B cell (primary cell): ENCODE data around the gene ESR2. TPM values are rescaled to one million over a fixed set of nuclear protein-coding genes. Genes with fewer than 3 reads are reported as not detected.
A peak's percentile ranks its signal among the peaks of the same experiment; 100 is the strongest.

ENCODE experiments used
- ATAC-seq: fragments of 200-7000 bp; cut with Tn5 transposase; one replicate; pipeline ENCODE4 v1.10.0; 2021; ENCODE audit warnings: low read depth, mild to moderate bottlenecking, moderate number of reproducible peaks, moderate library complexity
- CTCF ChIA-PET: fragments of 350-600 bp; sonication (Branson Sonifier 250); formaldehyde crosslinking; loops from one replicate; lab custom pipeline; 2021; ENCODE audit warnings: antibody characterized with exemption, inconsistent platforms; lab: Charles Lee
- POLR2A ChIA-PET: fragments of 350-600 bp; sonication (Branson Sonifier 250); formaldehyde crosslinking; loops from one replicate; lab custom pipeline; 2021; ENCODE audit warnings: antibody characterized with exemption; lab: Charles Lee
- DNase-seq: peaks from one replicate; pipeline ENCODE4 v3.0.0; 2013
- H2AFZ ChIP-seq: 2 replicates; pipeline ENCODE4 v1.6.1; 2012; ENCODE audit warnings: mild to moderate bottlenecking, low read depth, low read length; ENCODE audit not compliant: insufficient read depth, poor library complexity, severe bottlenecking
- H3K27ac ChIP-seq, 2 donors: 1 replicate in 1 of 2; 2 replicates in 1 of 2; pipeline ENCODE4 v1.5.1; 2012 to 2013; ENCODE audit warnings: low read length in 2 of 2, mild to moderate bottlenecking in 2 of 2, moderate library complexity in 1 of 2
- H3K27me3 ChIP-seq, 4 experiments: fragments of 200-600 bp in 1 of 4; sonication (generic) in 1 of 4; replicated peaks in 1 of 4; 1 replicate in 2 of 4; 2 replicates in 2 of 4; pipeline versions ENCODE4 v1.6.1 to v1.7.0; 2013 to 2016; ENCODE audit warnings: low read length in 3 of 4, mild to moderate bottlenecking in 2 of 4, mixed read lengths in 1 of 4, moderate library complexity in 1 of 4; ENCODE audit not compliant: insufficient read depth in 4 of 4, control insufficient read depth in 3 of 4; ENCODE audit errors: control extremely low read depth in 1 of 4
- H3K36me3 ChIP-seq, 2 experiments: replicated peaks in 1 of 2; 1 replicate in 1 of 2; 2 replicates in 1 of 2; pipeline versions ENCODE4 v1.6.1 to v1.7.1; 2013; ENCODE audit warnings: low read length in 1 of 2; ENCODE audit not compliant: insufficient read depth in 2 of 2, control insufficient read depth in 1 of 2; ENCODE audit errors: control extremely low read depth in 1 of 2, extremely low read depth in 1 of 2
- H3K4me1 ChIP-seq, 2 donors: fragments of 200-600 bp in 1 of 2; sonication (generic) in 1 of 2; 1 replicate in 1 of 2; 2 replicates in 1 of 2; pipeline versions ENCODE4 v1.5.1 to v1.6.1; 2013 to 2017; ENCODE audit warnings: low read length in 2 of 2; ENCODE audit not compliant: control insufficient read depth in 2 of 2, insufficient read depth in 2 of 2
- H3K4me2 ChIP-seq: replicated peaks from 2 replicates; pipeline ENCODE3; 2012; ENCODE audit warnings: mild to moderate bottlenecking, low read depth, low read length; ENCODE audit not compliant: poor library complexity, severe bottlenecking
- H3K4me3 ChIP-seq, 5 experiments: fragments of 200-600 bp in 1 of 5; sonication (generic) in 1 of 5; 1 replicate in 3 of 5; 2 replicates in 2 of 5; pipeline versions ENCODE4 v1.5.1 to v1.7.0; 2011 to 2016; ENCODE audit warnings: low read length in 4 of 5, mild to moderate bottlenecking in 4 of 5, low read depth in 2 of 5, control low read depth in 1 of 5, moderate library complexity in 1 of 5; ENCODE audit not compliant: insufficient read depth in 1 of 5; ENCODE audit errors: control extremely low read depth in 1 of 5, extremely low read depth in 1 of 5
- H3K79me2 ChIP-seq: fragments of 200-600 bp; sonication (generic); one replicate; pipeline ENCODE4 v1.6.0; 2016; ENCODE audit warnings: low read length; ENCODE audit not compliant: control insufficient read depth, insufficient read depth
- H3K9ac ChIP-seq: fragments of 200-600 bp; sonication (generic); 2 replicates; pipeline ENCODE4 v1.6.1; 2017; ENCODE audit warnings: mild to moderate bottlenecking, low read length, moderate library complexity
- H3K9me3 ChIP-seq, 3 donors: one replicate each; pipeline versions ENCODE4 v1.6.1 to v1.7.1; 2013; ENCODE audit warnings: low read length in 2 of 3; ENCODE audit not compliant: control insufficient read depth in 2 of 3, insufficient read depth in 1 of 3; ENCODE audit errors: control extremely low read depth in 1 of 3
- H4K20me1 ChIP-seq: 2 replicates; pipeline ENCODE4 v1.6.0; 2012; ENCODE audit warnings: mild to moderate bottlenecking, low read length; ENCODE audit not compliant: insufficient read depth, control insufficient read depth, poor library complexity, severe bottlenecking
- H3K27ac Mint-ChIP-seq: one replicate; pipeline ENCODE4 v1.8.0; 2021; ENCODE audit warnings: mixed read lengths
- H3K27me3 Mint-ChIP-seq: one replicate; pipeline ENCODE4 v1.8.0; 2021; ENCODE audit warnings: mixed read lengths
- H3K4me1 Mint-ChIP-seq: one replicate; pipeline ENCODE4 v1.8.0; 2021; ENCODE audit warnings: mixed read lengths
- H3K4me3 Mint-ChIP-seq: one replicate; pipeline ENCODE4 v1.8.0; 2021; ENCODE audit warnings: mixed read lengths
- H3K9me3 Mint-ChIP-seq: one replicate; pipeline ENCODE4 v1.8.0; 2022; ENCODE audit warnings: mixed read lengths; ENCODE audit not compliant: insufficient read depth
- CTCF ChIP-seq: fragments of 200-600 bp; IDR thresholded peaks from one replicate; pipeline ENCODE4 v1.8.0; 2022; ENCODE audit warnings: antibody characterized with exemption, mild to moderate bottlenecking
- EZH2 ChIP-seq: IDR thresholded peaks from 2 replicates; pipeline ENCODE4 v1.6.1; 2012; ENCODE audit warnings: borderline replicate concordance, low read depth, mild to moderate bottlenecking, moderate library complexity, low read length; ENCODE audit not compliant: insufficient read depth, poor library complexity, severe bottlenecking
- WGBS: methylation state at CpG from one replicate; pipeline ENCODE4 v1.1.5; 2013; ENCODE audit warnings: missing lambda C conversion rate; ENCODE audit not compliant: insufficient coverage; 5-methylcytosine and 5-hydroxymethylcytosine counted together
- intact Hi-C: fragments of 100-400 bp; cut with micrococcal nuclease; formaldehyde crosslinking; loops from one replicate; pipeline ENCODE4 v1.10.0; 2022
- polyA plus RNA-seq: library from polyadenylated mRNA; depleted of rRNA; stranded (reverse); fragments of >200 nt; gene quantifications from 2 replicates; pipeline ENCODE4 v1.2.3, GENCODE V29; 2012
- total RNA-seq, 2 donors: library from RNA; stranded (reverse); fragments of 120-200 nt in 1 of 2; gene quantifications; 1 replicate in 1 of 2; 2 replicates in 1 of 2; pipeline versions ENCODE4 v1.2.3 to v1.2.4, GENCODE V29; 2013 to 2022

ESR2 gene
- total and polyA plus RNA-seq, 2 donors (not counting 1 experiment from before 2014, with no cell fraction given) = 5.4 to 87.8 TPM

GRCh38 chr14:64281805-64282204 lies 12.4 kb downstream of the ESR2 start:
- Histone ChIP-seq H3K9ac (no peak overlapping the region), H3K79me2 (no peaks in the 10 kb centered on the region), H3K4me2 (peak overlapping the region; percentile 24), H2AFZ (peak overlapping the region; percentile 26), H3K9me3 (no peaks in the 10 kb centered on the region), H3K27ac (no peak overlapping the region), H3K4me1 (peaks cover 0 to 3% of the 10 kb centered on the region in 2 donors), H3K4me3 (no peak overlapping the region), H4K20me1 (no peaks in the 10 kb centered on the region), H3K36me3 (no peaks in the 10 kb centered on the region), H3K27me3 (no peaks in the 10 kb centered on the region)
- WGBS = 43% methylated on average over 1 of the region's 2 CpGs
- Mint-ChIP-seq H3K9me3 (no peaks in the 10 kb centered on the region), H3K4me1 (peaks cover 13% of the 10 kb centered on the region), H3K27ac (no peak overlapping the region), H3K27me3 (no peaks in the 10 kb centered on the region), H3K4me3 (no peak overlapping the region)
- no peak for DNase-seq
- ChIA-PET CTCF (no interaction called here), POLR2A (no interaction called here)
- ATAC-seq = no peak
- no peak for TF ChIP-seq EZH2
- no peak for TF ChIP-seq CTCF
- intact Hi-C loops = no loop called here

- Mint-ChIP-seq H3K27ac (no peak overlapping the region), H3K27me3 (no peaks in the 10 kb centered on the region), H3K4me3 (no peak overlapping the region), H3K4me1 (peaks cover 11% of the 10 kb centered on the region), H3K9me3 (no peaks in the 10 kb centered on the region)
- Histone ChIP-seq H3K9ac (no peak overlapping the region), H3K27me3 (no peaks in the 10 kb centered on the region), H3K4me2 (no peak overlapping the region), H3K4me3 (no peak overlapping the region), H3K4me1 (peaks cover 0 to 3% of the 10 kb centered on the region in 2 donors), H3K9me3 (no peaks in the 10 kb centered on the region), H2AFZ (no peak overlapping the region), H4K20me1 (no peaks in the 10 kb centered on the region), H3K27ac (no peak overlapping the region), H3K36me3 (no peaks in the 10 kb centered on the region), H3K79me2 (no peaks in the 10 kb centered on the region)
- ChIA-PET POLR2A (interaction anchor here (0.7 kb wide), 1 partner anchor 416 kb away, joined by 3 read pairs; no protein-coding TSS in a partner anchor), CTCF (no interaction called here)
- intact Hi-C loops = no loop called here
- 78% methylated on average over 7 of the region's 15 CpGs for WGBS
- TF ChIP-seq CTCF = no peak
- TF ChIP-seq EZH2 = no peak
- no peak for DNase-seq
- ATAC-seq = no peak
These were observed 14.2 kb downstream of the ESR2 start for GRCh38 chr14:64279704-64280668.
